BLaER1 (cell line): ENCODE results near the gene LTBP2.

Experiments used
- H3K27ac ChIP-seq: shearing (Covaris generic); formaldehyde crosslinking; 2 replicates; pipeline ENCODE4 v1.8.1; 2022
- H3K27me3 ChIP-seq: shearing (Covaris generic); formaldehyde crosslinking; 2 replicates; pipeline ENCODE4 v1.8.1; 2022
- H3K36me3 ChIP-seq: shearing (Covaris generic); formaldehyde crosslinking; 2 replicates; pipeline ENCODE4 v1.8.1; 2022
- H3K4me1 ChIP-seq: shearing (Covaris generic); formaldehyde crosslinking; 2 replicates; pipeline ENCODE4 v1.8.1; 2022
- H3K4me2 ChIP-seq: shearing (Covaris generic); formaldehyde crosslinking; 2 replicates; pipeline ENCODE4 v1.8.1; 2022
- H3K4me3 ChIP-seq: shearing (Covaris generic); formaldehyde crosslinking; 2 replicates; pipeline ENCODE4 v1.8.1; 2022
- H3K9ac ChIP-seq: shearing (Covaris generic); formaldehyde crosslinking; 2 replicates; pipeline ENCODE4 v1.8.1; 2022
- H3K9me3 ChIP-seq: shearing (Covaris generic); formaldehyde crosslinking; 2 replicates; pipeline ENCODE4 v1.8.1; 2022
- H4K20me1 ChIP-seq: shearing (Covaris generic); formaldehyde crosslinking; 2 replicates; pipeline ENCODE4 v1.8.1; 2022
- Cebpa-rat ChIP-seq: shearing (Covaris generic); IDR thresholded peaks from 2 replicates; pipeline ENCODE4 v1.8.1; 2022

Gene LTBP2

GRCh38 chr14:74568911-74569310 lies 43.1 kb downstream of the LTBP2 start:
- Histone ChIP-seq H3K36me3 (no peaks in the 10 kb centered on the region), H3K9me3 (no peaks in the 10 kb centered on the region), H3K4me2 (no peak overlapping the region), H3K4me3 (no peak overlapping the region), H3K4me1 (peaks cover 17% of the 10 kb centered on the region), H4K20me1 (no peaks in the 10 kb centered on the region), H3K27me3 (no peaks in the 10 kb centered on the region), H3K27ac (no peak overlapping the region), H3K9ac (no peak overlapping the region)
- TF ChIP-seq Cebpa-rat, result no peak

- peaks cover 13% of the 10 kb centered on the region for H3K4me1 ChIP-seq
- no peak overlapping the region for H3K4me3 ChIP-seq
- H3K27me3 ChIP-seq, result no peaks in the 10 kb centered on the region
- H4K20me1 ChIP-seq, result no peaks in the 10 kb centered on the region
- H3K4me2 ChIP-seq, result no peak overlapping the region
- no peak overlapping the region for H3K9ac ChIP-seq
- H3K27ac ChIP-seq, result no peak overlapping the region
- H3K36me3 ChIP-seq, result no peaks in the 10 kb centered on the region
- H3K9me3 ChIP-seq, result no peaks in the 10 kb centered on the region
- TF ChIP-seq Cebpa-rat, result no peak
Measured at GRCh38 chr14:74568380-74568649, 43.7 kb downstream of the LTBP2 start.

- Histone ChIP-seq H3K36me3 (no peaks in the 10 kb centered on the region), H3K4me3 (no peak overlapping the region), H3K27ac (no peak overlapping the region), H3K4me1 (peaks cover 13% of the 10 kb centered on the region), H4K20me1 (no peaks in the 10 kb centered on the region), H3K9me3 (no peaks in the 10 kb centered on the region), H3K9ac (no peak overlapping the region), H3K4me2 (no peak overlapping the region), H3K27me3 (no peaks in the 10 kb centered on the region)
- no peak for TF ChIP-seq Cebpa-rat
Measured at GRCh38 chr14:74567646-74568379, 44.2 kb downstream of the LTBP2 start.

GRCh38 chr14:74567219-74567618 lies 44.8 kb downstream of the LTBP2 start:
- Histone ChIP-seq H3K27me3 (no peaks in the 10 kb centered on the region), H3K4me1 (peaks cover 8% of the 10 kb centered on the region), H3K4me2 (no peak overlapping the region), H3K9ac (no peak overlapping the region), H3K36me3 (no peaks in the 10 kb centered on the region), H4K20me1 (no peaks in the 10 kb centered on the region), H3K9me3 (no peaks in the 10 kb centered on the region), H3K4me3 (no peak overlapping the region), H3K27ac (no peak overlapping the region)
- no peak for TF ChIP-seq Cebpa-rat

DNA sequence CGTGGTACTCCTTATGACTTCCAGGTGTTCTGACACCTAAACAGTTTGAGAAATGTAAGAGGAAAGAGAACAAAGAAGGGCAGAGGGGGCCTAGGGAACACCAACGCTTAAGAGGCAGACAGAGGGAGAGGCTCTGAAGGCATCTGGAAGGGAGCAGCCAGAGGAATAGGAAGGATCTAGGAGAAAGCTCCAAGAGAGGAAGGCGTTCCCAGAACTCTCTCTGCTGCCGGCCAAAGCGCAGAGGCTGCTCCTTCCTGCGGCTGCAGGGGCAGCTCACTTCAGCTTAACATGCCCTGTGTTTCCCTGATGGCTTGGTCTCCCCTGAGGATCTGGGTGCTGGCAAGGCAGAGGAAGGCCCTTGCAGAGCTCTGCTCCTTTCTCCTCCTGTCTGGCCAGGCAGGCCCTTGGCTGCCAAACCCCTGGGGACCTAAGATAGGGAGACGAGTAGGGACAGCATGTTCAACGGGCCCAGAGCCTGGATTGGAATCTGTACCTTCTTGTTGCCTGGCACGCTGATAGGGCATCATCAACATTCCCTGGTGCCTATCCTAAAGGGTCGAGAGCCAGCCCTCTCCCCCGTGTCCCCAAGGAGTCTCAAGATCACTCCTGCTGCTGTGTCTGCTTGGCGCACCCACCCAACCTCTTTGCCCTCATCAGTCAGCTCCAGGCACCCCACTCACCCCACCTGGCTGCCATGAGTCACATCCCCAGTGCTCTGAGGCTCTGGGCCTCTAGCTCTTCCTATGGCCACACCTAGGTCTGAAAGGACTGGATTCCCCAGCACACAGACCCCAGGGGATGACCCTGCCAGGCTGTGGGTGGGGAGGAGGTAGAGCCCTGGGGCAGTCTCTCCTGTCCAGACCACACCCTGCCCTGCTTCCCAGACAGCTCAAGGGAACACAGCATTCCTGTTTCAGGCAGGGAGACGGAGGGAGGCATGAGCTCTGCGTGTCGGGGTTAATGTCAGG lies 45.6 kb downstream of the LTBP2 start:
- no peak for TF ChIP-seq Cebpa-rat
- Histone ChIP-seq H3K9me3 (no peaks in the 10 kb centered on the region), H3K27me3 (no peaks in the 10 kb centered on the region), H3K4me3 (no peak overlapping the region), H3K4me2 (no peak overlapping the region), H3K36me3 (no peaks in the 10 kb centered on the region), H3K9ac (no peak overlapping the region), H4K20me1 (no peaks in the 10 kb centered on the region), H3K4me1 (0 out of 2 replicates have a peak, but pooled peaks cover under 1% of the 10 kb centered on the region), H3K27ac (no peak overlapping the region)

DNA sequence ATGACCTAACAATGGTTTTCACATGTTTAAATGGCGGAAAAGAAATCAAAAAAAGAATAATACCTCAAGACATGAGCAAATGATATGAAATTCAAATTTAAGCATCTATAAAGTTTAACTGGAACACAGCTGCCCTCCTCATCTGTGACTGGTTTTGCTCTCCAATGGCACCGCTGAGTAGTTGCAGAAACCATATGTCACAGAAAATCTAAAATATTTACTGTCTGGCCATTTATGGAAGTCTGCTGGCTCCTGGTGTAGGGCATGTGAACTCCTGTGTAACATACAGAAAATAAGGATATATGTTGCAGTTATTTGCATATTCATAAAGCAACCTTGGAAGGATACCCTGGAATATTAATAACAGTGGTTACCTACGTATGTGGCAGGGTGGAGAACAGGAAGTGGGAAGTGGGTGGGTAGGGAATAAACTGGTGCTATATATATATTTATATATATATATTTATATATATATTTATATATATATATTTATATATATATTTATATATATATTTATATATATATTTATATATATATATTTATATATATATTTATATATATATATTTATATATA lies 48.4 kb downstream of the LTBP2 start:
- Histone ChIP-seq H3K27me3 (no peaks in the 10 kb centered on the region), H3K9me3 (no peaks in the 10 kb centered on the region), H3K27ac (no peak overlapping the region), H3K4me3 (no peak overlapping the region), H3K36me3 (no peaks in the 10 kb centered on the region), H3K4me1 (no peaks in the 10 kb centered on the region), H3K4me2 (no peak overlapping the region), H3K9ac (no peak overlapping the region), H4K20me1 (no peaks in the 10 kb centered on the region)
- no peak for TF ChIP-seq Cebpa-rat

GRCh38 chr14:74563233-74563585 lies 48.8 kb downstream of the LTBP2 start:
- Histone ChIP-seq H3K36me3 (no peaks in the 10 kb centered on the region), H3K4me2 (no peak overlapping the region), H3K4me3 (no peak overlapping the region), H3K27me3 (no peaks in the 10 kb centered on the region), H3K9me3 (no peaks in the 10 kb centered on the region), H3K9ac (no peak overlapping the region), H3K4me1 (no peaks in the 10 kb centered on the region), H3K27ac (no peak overlapping the region), H4K20me1 (no peaks in the 10 kb centered on the region)
- TF ChIP-seq Cebpa-rat, result no peak

DNA sequence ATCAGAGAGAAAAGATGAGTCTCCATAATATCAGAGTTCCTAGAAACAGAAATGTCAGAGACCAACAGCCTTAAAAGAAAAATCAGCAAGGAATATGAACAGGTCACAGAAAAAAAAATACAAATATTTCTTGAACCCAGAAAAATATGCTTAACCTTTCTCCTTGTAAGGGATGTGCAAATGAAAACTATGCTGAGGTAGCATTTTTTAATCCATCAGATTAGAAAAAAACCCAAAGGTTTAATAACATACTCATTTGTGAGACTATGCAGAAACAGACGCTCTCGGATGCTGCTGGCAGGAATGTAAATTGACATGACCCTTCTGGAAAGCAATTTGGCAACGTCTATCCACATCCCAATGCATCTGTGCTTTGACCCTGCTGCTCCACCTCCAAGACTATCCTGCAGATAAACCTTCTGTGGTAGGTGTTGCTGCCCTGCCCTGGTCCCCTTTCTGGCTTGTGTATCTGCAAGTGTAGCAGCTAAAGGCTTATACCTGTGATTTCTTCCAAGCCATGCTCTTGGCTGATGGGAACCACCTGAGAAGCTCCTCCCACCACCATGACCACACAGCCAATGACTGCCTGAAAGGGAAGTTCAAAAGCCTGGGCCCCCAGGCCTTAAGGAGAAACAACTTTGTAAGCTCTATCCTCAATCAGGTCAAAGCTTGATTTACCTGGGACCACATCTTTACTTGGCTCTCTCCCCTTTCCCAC lies 49.4 kb downstream of the LTBP2 start:
- Histone ChIP-seq H4K20me1 (no peaks in the 10 kb centered on the region), H3K4me1 (no peaks in the 10 kb centered on the region), H3K36me3 (no peaks in the 10 kb centered on the region), H3K27ac (no peak overlapping the region), H3K4me3 (no peak overlapping the region), H3K4me2 (no peak overlapping the region), H3K27me3 (no peaks in the 10 kb centered on the region), H3K9me3 (no peaks in the 10 kb centered on the region), H3K9ac (no peak overlapping the region)
- no peak for TF ChIP-seq Cebpa-rat

DNA sequence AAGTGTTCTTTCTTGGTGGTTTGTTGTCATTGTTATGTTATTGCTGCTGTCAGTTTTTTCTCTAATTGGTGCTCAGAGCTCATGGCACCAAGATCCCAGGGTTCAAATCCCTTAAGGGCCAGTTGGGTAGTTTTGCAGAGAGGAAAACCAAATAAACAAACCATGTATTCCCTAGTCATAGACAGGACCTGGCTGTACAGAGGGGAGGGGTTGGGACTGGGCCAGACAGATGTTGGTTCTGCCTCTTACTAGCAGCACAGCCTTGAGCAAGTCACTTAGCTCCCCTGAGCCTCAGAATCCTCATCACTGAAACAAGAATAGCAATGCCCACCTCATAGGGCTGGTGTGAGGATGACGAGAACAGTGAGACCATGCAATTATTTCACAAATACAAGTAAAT lies 53.4 kb downstream of the LTBP2 start:
- no peak for TF ChIP-seq Cebpa-rat
- Histone ChIP-seq H3K4me3 (no peak overlapping the region), H3K36me3 (no peaks in the 10 kb centered on the region), H3K9me3 (no peaks in the 10 kb centered on the region), H3K27ac (no peak overlapping the region), H3K9ac (no peak overlapping the region), H3K27me3 (no peaks in the 10 kb centered on the region), H3K4me1 (peaks cover 13% of the 10 kb centered on the region; the same call in 1 of the 2 replicates), H4K20me1 (no peaks in the 10 kb centered on the region), H3K4me2 (no peak overlapping the region)

GRCh38 chr14:74557691-74558090 lies 54.3 kb downstream of the LTBP2 start:
- TF ChIP-seq Cebpa-rat, result no peak
- Histone ChIP-seq H3K27ac (no peak overlapping the region), H3K9ac (no peak overlapping the region), H3K27me3 (no peaks in the 10 kb centered on the region), H3K4me3 (no peak overlapping the region), H3K36me3 (no peaks in the 10 kb centered on the region), H3K9me3 (no peaks in the 10 kb centered on the region), H3K4me1 (peaks cover 18% of the 10 kb centered on the region; the same call in 1 of the 2 replicates), H3K4me2 (no peak overlapping the region), H4K20me1 (no peaks in the 10 kb centered on the region)
